HEK293T (cell line): ENCODE measurements around the gene UGT1A5.

Experiments
- CTCF ChIA-PET: fragments of 350-600 bp; formaldehyde crosslinking; extraction: SDS; loops from one replicate; lab custom pipeline; 2021; ENCODE audit warnings: antibody characterized with exemption, inconsistent platforms; lab: Yijun Ruan, JAX
- POLR2A ChIA-PET: fragments of 350-600 bp; formaldehyde crosslinking; extraction: SDS; loops from one replicate; lab custom pipeline; 2020; ENCODE audit warnings: antibody characterized with exemption, inconsistent platforms; lab: Yijun Ruan, JAX
- DNase-seq: peaks from one replicate; pipeline ENCODE4 v3.0.0; 2012; ENCODE audit warnings: mixed read lengths; ENCODE audit errors: extremely low spot score
- ARNT ChIP-seq: fragments of 450-650 bp; IDR thresholded peaks from 2 replicates; pipeline ENCODE4 v1.6.1; 2017; ENCODE audit warnings: mild to moderate bottlenecking
- BHLHE40 ChIP-seq: fragments of 450-650 bp; IDR thresholded peaks from 2 replicates; pipeline ENCODE4 v1.6.1; 2016; ENCODE audit warnings: mild to moderate bottlenecking, moderate library complexity, borderline replicate concordance
- CTBP1 ChIP-seq: fragments of 450-650 bp; IDR thresholded peaks from 2 replicates; pipeline ENCODE4 v1.6.1; 2016; ENCODE audit warnings: borderline replicate concordance
- ELF4 ChIP-seq: fragments of 450-650 bp; IDR thresholded peaks from 2 replicates; pipeline ENCODE4 v1.6.1; 2017; ENCODE audit warnings: antibody characterized with exemption
- FOXA1 ChIP-seq: fragments of 450-650 bp; IDR thresholded peaks from 2 replicates; pipeline ENCODE4 v1.6.1; 2016; ENCODE audit warnings: mild to moderate bottlenecking
- FOXK2 ChIP-seq: fragments of 450-650 bp; IDR thresholded peaks from 2 replicates; pipeline ENCODE4 v1.6.1; 2016; ENCODE audit warnings: mild to moderate bottlenecking
- FOXM1 ChIP-seq: fragments of 450-650 bp; IDR thresholded peaks from 2 replicates; pipeline ENCODE4 v1.6.1; 2017; ENCODE audit warnings: mild to moderate bottlenecking, borderline replicate concordance
- HDGF ChIP-seq: fragments of 450-650 bp; IDR thresholded peaks from 2 replicates; pipeline ENCODE4 v1.6.1; 2017; ENCODE audit warnings: antibody characterized with exemption, borderline replicate concordance
- L3MBTL2 ChIP-seq: fragments of 450-650 bp; conservative IDR thresholded peaks from 2 replicates; pipeline ENCODE4 v1.6.1; 2016; ENCODE audit warnings: mild to moderate bottlenecking
- LEF1 ChIP-seq: fragments of 450-650 bp; IDR thresholded peaks from 2 replicates; pipeline ENCODE4 v1.6.1; 2017; ENCODE audit warnings: mild to moderate bottlenecking, borderline replicate concordance
- NFRKB ChIP-seq: fragments of 450-650 bp; IDR thresholded peaks from 2 replicates; pipeline ENCODE4 v1.6.1; 2016; ENCODE audit warnings: mild to moderate bottlenecking, moderate library complexity
- PKNOX1 ChIP-seq: fragments of 450-650 bp; IDR thresholded peaks from 2 replicates; pipeline ENCODE4 v1.6.1; 2016
- SP1 ChIP-seq: fragments of 450-650 bp; IDR thresholded peaks from 2 replicates; pipeline ENCODE4 v1.6.1; 2017
- SUZ12 ChIP-seq: fragments of 450-650 bp; IDR thresholded peaks from 2 replicates; pipeline ENCODE4 v1.6.1; 2016; ENCODE audit warnings: mild to moderate bottlenecking
- TARDBP ChIP-seq: fragments of 450-650 bp; IDR thresholded peaks from 2 replicates; pipeline ENCODE4 v1.6.1; 2016
- ZNF384 ChIP-seq: fragments of 450-650 bp; IDR thresholded peaks from 2 replicates; pipeline ENCODE4 v1.6.1; 2016

The UGT1A5 gene

GRCh38 chr2:233754872-233755611 lies 42.3 kb downstream of the UGT1A5 start:
- CTCF ChIA-PET = no interaction called here
- TF ChIP-seq PKNOX1 = no peak
- DNase-seq = no peak
- POLR2A ChIA-PET = no interaction called here

GRCh38 chr2:233756429-233757081 lies 43.8 kb downstream of the UGT1A5 start:
- no peak for DNase-seq
- POLR2A ChIA-PET = no interaction called here
- CTCF ChIA-PET = no interaction called here
- TF ChIP-seq SUZ12 (no peak), CTBP1 (no peak), SP1 (no peak), ELF4 (no peak), BHLHE40 (no peak), TARDBP (no peak), ARNT (no peak), LEF1 (no peak), FOXK2 (no peak), L3MBTL2 (no peak), FOXM1 (no peak), NFRKB (no peak), FOXA1 (no peak), HDGF (no peak), ZNF384 (no peak), PKNOX1 (no peak)

- CTCF ChIA-PET = no interaction called here
- no peak for TF ChIP-seq TARDBP
- no peak for TF ChIP-seq PKNOX1
- no peak for TF ChIP-seq ELF4
- TF ChIP-seq SUZ12 = no peak
- TF ChIP-seq BHLHE40 = no peak
- TF ChIP-seq L3MBTL2 = no peak
- TF ChIP-seq HDGF = no peak
- TF ChIP-seq FOXK2 = no peak
- no peak for TF ChIP-seq LEF1
- no peak for TF ChIP-seq ZNF384
- no peak for DNase-seq
- POLR2A ChIA-PET = no interaction called here
These were observed 45.4 kb downstream of the UGT1A5 start for GRCh38 chr2:233758141-233758540.

- ChIA-PET POLR2A (no interaction called here), CTCF (no interaction called here)
- DNase-seq = no peak
- TF ChIP-seq SUZ12 = no peak
- TF ChIP-seq PKNOX1 = no peak
- no peak for TF ChIP-seq ZNF384
- TF ChIP-seq FOXK2 = no peak
- TF ChIP-seq TARDBP = no peak
- no peak for TF ChIP-seq SP1
- no peak for TF ChIP-seq NFRKB
- no peak for TF ChIP-seq CTBP1
- TF ChIP-seq LEF1 = no peak
- TF ChIP-seq BHLHE40 = no peak
- TF ChIP-seq ELF4 = no peak
- no peak for TF ChIP-seq FOXM1
These were observed 46.1 kb downstream of the UGT1A5 start for GRCh38 chr2:233758849-233759248.

- no peak for TF ChIP-seq NFRKB
- no peak for TF ChIP-seq SUZ12
- TF ChIP-seq ZNF384 = no peak
- TF ChIP-seq TARDBP = no peak
- no peak for TF ChIP-seq BHLHE40
These were observed 47.3 kb downstream of the UGT1A5 start, which contains the start of gene UGT1A1 for GRCh38 chr2:233760043-233760442. Gene UGT1A1 (plus strand): TSS chr2:233760270. CDS start chr2:233760288, 18 bp downstream.

More at GRCh38 chr2:233760043-233760442, 47.3 kb downstream of the UGT1A5 start, which contains the start of gene UGT1A1:
- ChIA-PET POLR2A (no interaction called here), CTCF (no interaction called here)
- no peak for DNase-seq
